LNCAP (cell line): ENCODE data around the gene IFNA16.
"Not testable (repeated sequence)": the region's sequence is repeated elsewhere in the genome, so short reads cannot be mapped to it uniquely, and the experiment has no call there.

Experiments used
- CTCF ChIP-seq: fragments of 450-650 bp; IDR thresholded peaks from 2 replicates; pipeline ENCODE4 v1.5.1; 2017; ENCODE audit warnings: mild to moderate bottlenecking

Gene IFNA16

DNA sequence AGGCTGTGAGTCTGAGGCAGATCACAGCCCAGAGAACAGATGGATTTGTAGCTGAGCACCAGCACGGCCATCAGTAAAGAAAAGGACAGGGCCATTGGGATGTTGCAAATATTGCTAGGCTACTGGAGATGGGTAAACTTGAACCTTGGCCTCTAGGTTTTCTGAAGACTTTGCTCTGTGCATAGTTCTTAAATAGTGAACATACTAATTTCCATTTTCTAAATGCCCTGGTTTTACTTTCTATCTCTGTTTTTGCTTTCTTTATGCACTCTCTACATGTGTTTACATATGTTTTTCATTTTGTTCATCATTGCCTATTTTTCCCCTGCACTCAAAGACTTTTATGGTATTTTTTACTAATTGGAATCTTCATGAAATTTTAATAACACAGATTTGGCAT lies at the start of gene IFNA16:
TSS of gene IFNA16 (minus strand) at position 101 of the 400 bp plus-strand sequence. CDS start at position 95, 6 bp downstream.
- TF ChIP-seq CTCF: not testable (repeated sequence)

DNA sequence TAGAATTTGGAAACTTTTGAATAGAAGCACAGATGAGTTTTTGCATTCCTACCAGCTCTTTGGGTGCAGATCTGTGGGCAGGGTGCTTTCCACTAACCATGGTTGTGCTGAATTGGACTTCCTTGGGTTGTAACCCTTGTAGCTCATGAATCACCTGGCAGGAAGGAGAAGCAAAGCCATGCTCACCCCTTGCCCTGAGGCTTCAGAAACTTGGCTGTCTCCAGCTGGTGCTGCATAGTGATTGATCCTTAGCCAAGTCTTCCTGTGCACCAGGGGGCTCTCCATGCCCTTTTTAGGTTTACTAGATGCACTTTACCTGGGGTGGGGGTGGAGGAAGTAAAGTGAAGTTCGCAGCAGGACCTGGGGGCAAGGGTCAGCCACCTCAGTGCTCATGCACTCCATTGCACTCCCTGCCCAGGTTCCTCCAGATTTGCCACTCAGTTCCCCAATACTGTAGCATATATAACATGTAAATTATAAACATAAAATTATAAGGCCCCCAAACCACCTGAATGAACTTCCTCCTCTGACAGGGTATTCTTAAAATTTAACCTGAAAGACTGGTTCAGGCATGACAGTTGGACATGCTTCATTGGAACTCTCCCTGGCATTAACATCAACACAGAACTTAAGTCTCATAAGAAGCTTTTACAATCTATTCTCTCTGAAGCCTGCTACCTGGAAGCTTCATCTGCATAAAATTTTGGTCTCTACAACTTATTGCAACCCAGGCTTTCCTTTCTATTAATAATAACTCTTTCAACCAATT lies 48.5 kb upstream of the IFNA16 start:
- no peak for TF ChIP-seq CTCF

DNA sequence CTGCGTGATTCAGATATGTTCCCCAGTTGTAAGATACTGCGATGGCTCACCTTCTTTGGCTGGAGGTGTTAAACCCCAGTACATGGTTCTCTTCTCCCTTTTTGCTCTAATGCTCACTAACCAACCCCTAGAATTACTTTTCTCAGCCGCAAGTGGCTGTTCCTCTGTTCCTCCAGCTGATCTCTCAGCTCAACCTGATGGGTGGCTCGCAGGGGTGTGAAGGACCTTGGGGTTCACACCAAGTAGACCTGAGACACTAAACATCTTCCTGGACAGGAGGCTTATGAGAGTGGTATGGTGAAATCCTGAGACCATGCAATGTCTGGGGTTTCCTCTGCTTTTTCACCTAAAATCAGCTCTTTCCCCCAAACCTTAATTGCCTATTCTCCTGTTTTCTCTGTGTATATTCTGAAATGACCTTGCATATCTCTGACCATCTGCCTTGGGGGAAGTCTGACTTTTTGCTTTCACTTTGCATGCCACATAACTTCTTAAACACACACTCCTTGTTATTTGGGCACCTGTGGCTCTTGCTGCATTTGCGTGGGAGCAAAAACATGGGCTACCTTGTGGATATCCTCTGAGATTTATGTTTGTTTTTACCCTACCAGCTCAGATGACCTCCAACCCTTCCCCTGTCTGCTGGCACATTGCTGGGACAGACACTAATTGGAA lies 38.6 kb upstream of the IFNA16 start:
- TF ChIP-seq CTCF: no peak

- peak; percentile 63 for TF ChIP-seq CTCF
These were observed 35.8 kb upstream of the IFNA16 start for GRCh38 chr9:21252721-21253547.

DNA sequence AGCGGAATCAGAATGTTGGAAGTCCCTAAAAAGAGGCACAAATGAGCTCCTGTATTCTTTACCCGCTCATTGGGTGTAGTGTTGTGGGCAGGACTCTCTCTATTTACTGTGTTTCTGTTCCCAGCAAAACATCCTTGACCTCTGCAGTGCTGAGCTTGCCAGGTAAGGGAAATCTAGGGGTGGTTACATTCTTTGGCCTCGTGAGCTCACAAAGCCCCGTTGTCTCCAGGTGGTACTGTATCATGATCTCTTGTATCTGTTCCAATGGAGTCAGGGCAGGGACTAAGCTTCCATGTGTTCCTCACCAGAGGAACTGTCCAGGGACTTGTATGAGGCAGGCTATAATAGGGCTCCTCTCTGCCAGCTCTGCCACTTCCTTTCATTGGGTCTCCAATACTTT lies 34.5 kb upstream of the IFNA16 start:
- no peak for TF ChIP-seq CTCF

DNA sequence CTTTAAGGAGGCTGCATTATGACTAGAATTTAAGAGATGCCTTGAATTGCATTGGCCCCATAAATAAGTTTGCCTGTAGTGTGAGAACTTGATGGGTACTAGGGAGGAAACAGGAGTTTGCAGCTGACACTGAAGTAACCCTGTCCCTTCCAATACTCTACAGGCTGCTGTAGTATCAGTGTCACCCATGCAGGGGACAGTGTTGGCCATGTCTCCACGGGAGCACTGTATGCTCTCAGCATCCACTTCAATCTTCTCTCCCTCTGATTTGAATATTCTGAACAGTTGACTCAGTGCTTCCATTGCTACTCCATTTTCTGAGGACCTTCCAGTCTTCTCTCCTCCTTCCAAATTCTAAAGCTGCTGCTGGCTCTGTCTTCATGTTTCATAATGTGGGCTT lies 34.1 kb upstream of the IFNA16 start:
- no peak for TF ChIP-seq CTCF

- TF ChIP-seq CTCF: no peak
These were observed 27.7 kb upstream of the IFNA16 start for GRCh38 chr9:21244836-21245235.
